Sigmoid colon (tissue), 7 donors: ENCODE measurements around the gene RAD51AP2. TPM values are rescaled to one million over a fixed set of nuclear protein-coding genes. Genes with fewer than 3 reads are reported as not detected.
A peak's percentile ranks its signal among the peaks of the same experiment; 100 is the strongest.

Experiments
- DNase-seq: peaks from one replicate; pipeline ENCODE4 v3.0.0-alpha.2; 2019
- H3K27ac ChIP-seq, 4 donors: fragments of 200-600 bp; sonication (generic); one replicate each; pipeline ENCODE4 v1.5.1; 2016 to 2019; ENCODE audit warnings: mild to moderate bottlenecking in 1 of 4
- H3K27me3 ChIP-seq, 3 donors: fragments of 200-600 bp; sonication (generic); one replicate each; pipeline ENCODE4 v1.5.1; 2019; ENCODE audit warnings: mild to moderate bottlenecking in 1 of 3
- H3K36me3 ChIP-seq, 4 donors: fragments of 200-600 bp; sonication (generic); one replicate each; pipeline ENCODE4 v1.5.1; 2016 to 2019
- H3K4me1 ChIP-seq, 4 donors: fragments of 200-600 bp; sonication (generic); one replicate each; pipeline ENCODE4 v1.5.1; 2017 to 2019
- H3K4me3 ChIP-seq, 4 donors: fragments of 200-600 bp; sonication (generic); one replicate each; pipeline ENCODE4 v1.5.1; 2017 to 2019; ENCODE audit warnings: mild to moderate bottlenecking in 2 of 4, moderate library complexity in 1 of 4
- H3K9me3 ChIP-seq, 4 donors: fragments of 200-600 bp in 3 of 4; sonication (generic) in 3 of 4; one replicate each; pipeline versions ENCODE4 v1.5.1 to v1.6.1; 2013 to 2019
- CTCF ChIP-seq, 4 experiments: fragments of 450-650 bp in 3 of 4; fragments of 200-600 bp in 1 of 4; IDR thresholded peaks; one replicate each; pipeline ENCODE4 v1.5.1; 2016 to 2019; ENCODE audit warnings: antibody characterized with exemption in 4 of 4, mild to moderate bottlenecking in 3 of 4, moderate library complexity in 2 of 4
- EP300 ChIP-seq, 4 donors: sonication (generic); formaldehyde crosslinking; IDR thresholded peaks; one replicate each; pipeline ENCODE4 v1.6.1; 2017; ENCODE audit warnings: antibody characterized with exemption in 4 of 4
- POLR2A ChIP-seq, 2 donors: fragments of 450-650 bp; IDR thresholded peaks; one replicate each; pipeline ENCODE4 v1.6.1; 2016; ENCODE audit warnings: antibody characterized with exemption in 2 of 2, mild to moderate bottlenecking in 2 of 2, moderate library complexity in 2 of 2
- POLR2AphosphoS5 ChIP-seq, 4 donors: sonication (generic); formaldehyde crosslinking; IDR thresholded peaks; one replicate each; pipeline ENCODE4 v1.6.1; 2017; ENCODE audit warnings: antibody characterized with exemption in 4 of 4
- WGBS, 2 donors: extraction: QIAGEN DNeasy Blood & Tissue Kit; methylation state at CpG; one replicate each; pipeline ENCODE4 v1.1.7; 2013; 5-methylcytosine and 5-hydroxymethylcytosine counted together
- intact Hi-C: fragments of 100-400 bp; cut with DNase I; formaldehyde crosslinking; loops from one replicate; pipeline ENCODE4 v1.15.1; 2023
- polyA plus RNA-seq, 3 donors: library from polyadenylated mRNA; stranded (reverse); fragments of 200-250 nt; gene quantifications; one replicate each; pipeline ENCODE4 v1.2.3, GENCODE V29; 2013
- total RNA-seq, 4 donors: library from RNA; depleted of rRNA; stranded (reverse); fragments of >200 nt; gene quantifications; one replicate each; pipeline ENCODE4 v1.1.0, GENCODE V29; 2016
- donor health status: healthy with polysubstance abuse.
- donor health status: Bipolar disorder and iron deficiency.
- donor health status: healthy.

Gene RAD51AP2
- total and polyA plus RNA-seq, 7 donors, result 0.01 to 0.16 TPM; not detected in 5

DNA sequence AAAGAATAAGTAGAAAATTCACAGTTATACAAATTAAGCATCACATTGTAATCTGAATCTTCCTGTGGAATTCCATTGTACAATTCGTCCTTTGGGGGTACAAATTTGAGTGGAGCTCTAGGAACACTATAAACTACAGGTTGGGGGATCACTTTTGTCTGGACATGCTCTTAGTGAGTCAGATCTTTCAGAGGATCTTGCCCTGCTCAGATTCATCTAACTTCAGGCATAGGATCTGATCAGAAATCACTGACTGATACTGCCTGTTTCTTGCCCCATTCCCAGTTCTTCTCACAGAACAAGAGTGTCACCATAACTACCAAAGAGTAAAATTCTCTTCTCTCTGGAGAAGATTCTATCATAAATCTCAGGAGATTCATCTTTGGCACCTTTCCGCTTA, 11.5 kb upstream of the RAD51AP2 start:
- Histone ChIP-seq H3K36me3 (no peaks in the 10 kb centered on the region), H3K27ac (no peak overlapping the region), H3K4me1 (no peaks in the 10 kb centered on the region), H3K4me3 (no peak overlapping the region), H3K27me3 (no peaks in the 10 kb centered on the region), H3K9me3 (no peaks in the 10 kb centered on the region)
- TF ChIP-seq POLR2AphosphoS5 (IDR thresholded peaks at IDR 0.05), result no peak
- no peak for TF ChIP-seq EP300 (IDR thresholded peaks at IDR 0.05)
- no peak for TF ChIP-seq POLR2A (IDR thresholded peaks at IDR 0.05)
- no peak for TF ChIP-seq CTCF (IDR thresholded peaks at IDR 0.05)
- no peak for DNase-seq
- intact Hi-C loops, result no loop called here
- WGBS, 2 donors, result 82 to 85% methylated on average over 2 of the region's 2 CpGs

DNA sequence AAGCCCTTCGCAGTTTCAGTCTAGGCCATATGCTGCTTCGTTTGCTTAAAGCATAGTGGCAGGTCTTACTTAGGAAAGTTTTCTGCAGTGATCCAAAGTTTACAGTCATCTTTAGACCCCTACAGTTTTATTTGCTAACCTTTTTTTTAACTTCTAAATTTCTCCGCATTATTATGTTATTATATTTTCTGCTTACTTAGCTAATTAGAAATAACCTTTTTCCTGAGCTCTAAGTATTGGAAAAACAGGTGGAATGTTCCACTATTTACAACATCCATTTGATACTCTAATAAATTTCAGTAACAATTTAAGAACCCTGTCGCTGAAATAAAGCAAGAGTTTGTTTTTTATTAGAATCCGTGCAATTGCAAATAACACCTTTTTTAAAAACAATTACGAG, 4.1 kb upstream of the RAD51AP2 start:
- H3K36me3 ChIP-seq, result no peaks in the 10 kb centered on the region
- no peaks in the 10 kb centered on the region for H3K9me3 ChIP-seq
- H3K4me1 ChIP-seq, result peaks cover 0 to 18% (median 6%) of the 10 kb centered on the region in 4 donors
- WGBS, 2 donors, result 87 to 91% methylated on average over 6 of the region's 6 CpGs
- H3K27me3 ChIP-seq, result no peaks in the 10 kb centered on the region
- intact Hi-C loops, result no loop called here
- no peak overlapping the region for H3K4me3 ChIP-seq
- H3K27ac ChIP-seq, result no peak overlapping the region
- no peak for TF ChIP-seq CTCF (IDR thresholded peaks at IDR 0.05)
- TF ChIP-seq POLR2AphosphoS5 (IDR thresholded peaks at IDR 0.05), result no peak
- no peak for TF ChIP-seq POLR2A (IDR thresholded peaks at IDR 0.05)
- TF ChIP-seq EP300 (IDR thresholded peaks at IDR 0.05), result no peak
- no peak for DNase-seq

DNA sequence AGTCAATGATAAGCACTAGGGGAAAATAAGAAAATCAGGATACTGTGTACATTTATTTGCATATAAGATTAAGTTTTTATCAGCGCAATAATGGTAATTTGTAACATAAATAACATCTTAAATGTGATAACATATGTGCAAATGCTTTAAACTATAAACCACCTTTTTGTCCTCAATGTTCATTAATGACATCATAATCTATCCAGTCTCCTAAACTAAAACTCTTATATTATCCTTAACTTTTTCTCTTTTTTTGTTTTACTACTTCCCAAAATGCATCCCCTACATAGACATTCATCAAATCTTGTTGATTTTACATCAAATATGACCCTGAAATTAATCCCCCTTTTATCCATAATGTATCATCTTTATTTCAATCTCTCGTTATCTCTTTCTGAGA, 3.4 kb upstream of the RAD51AP2 start:
- peaks cover 0 to 19% (median 6%) of the 10 kb centered on the region in 4 donors for H3K4me1 ChIP-seq
- no peaks in the 10 kb centered on the region for H3K9me3 ChIP-seq
- no peaks in the 10 kb centered on the region for H3K36me3 ChIP-seq
- intact Hi-C loops, result no loop called here
- H3K27me3 ChIP-seq, result no peaks in the 10 kb centered on the region
- TF ChIP-seq EP300 (IDR thresholded peaks at IDR 0.05), result no peak
- no peak for TF ChIP-seq POLR2A (IDR thresholded peaks at IDR 0.05)
- TF ChIP-seq POLR2AphosphoS5 (IDR thresholded peaks at IDR 0.05), result no peak
- no peak for TF ChIP-seq CTCF (IDR thresholded peaks at IDR 0.05)
- 88 to 93% methylated on average over 2 of the region's 2 CpGs for WGBS, 2 donors
- no peak overlapping the region for H3K4me3 ChIP-seq
- H3K27ac ChIP-seq, result no peak overlapping the region
- no peak for DNase-seq

DNA sequence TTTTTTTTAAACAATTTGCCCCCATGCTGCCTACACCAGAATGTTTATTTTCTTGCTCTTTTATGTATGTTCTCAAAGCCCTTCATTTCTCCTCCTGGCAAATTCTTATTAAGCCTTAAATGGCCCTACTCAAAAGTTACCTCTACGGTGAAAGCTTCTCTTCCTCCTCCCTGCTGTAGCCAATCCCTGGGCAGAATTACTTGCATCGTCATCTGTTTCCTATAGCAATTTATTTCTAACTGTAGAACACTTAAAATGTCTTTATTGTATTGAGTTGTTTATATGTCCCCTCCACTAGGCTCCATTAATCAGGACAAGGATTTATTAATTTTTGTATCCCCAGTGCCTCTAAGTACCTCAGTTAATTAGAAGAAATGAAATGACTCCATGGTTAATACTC, 2.5 kb upstream of the RAD51AP2 start:
- Histone ChIP-seq H3K27me3 (no peaks in the 10 kb centered on the region), H3K4me3 (no peak overlapping the region), H3K4me1 (peaks cover 0 to 19% (median 6%) of the 10 kb centered on the region in 4 donors), H3K27ac (no peak overlapping the region), H3K36me3 (no peaks in the 10 kb centered on the region), H3K9me3 (no peaks in the 10 kb centered on the region)
- intact Hi-C loops, result no loop called here
- DNase-seq, result no peak
- WGBS, 2 donors, result 67 to 73% methylated on average over 2 of the region's 2 CpGs
- TF ChIP-seq POLR2A (IDR thresholded peaks at IDR 0.05), result no peak
- no peak for TF ChIP-seq CTCF (IDR thresholded peaks at IDR 0.05)
- no peak for TF ChIP-seq EP300 (IDR thresholded peaks at IDR 0.05)
- TF ChIP-seq POLR2AphosphoS5 (IDR thresholded peaks at IDR 0.05), result no peak

GRCh38 chr2:17519486-17519885, 1.2 kb upstream of the RAD51AP2 start:
- no peaks in the 10 kb centered on the region for H3K9me3 ChIP-seq

More at GRCh38 chr2:17519486-17519885, 1.2 kb upstream of the RAD51AP2 start:
- Histone ChIP-seq H3K27me3 (no peaks in the 10 kb centered on the region), H3K4me1 (peaks cover 0 to 19% (median 6%) of the 10 kb centered on the region in 4 donors), H3K4me3 (no peak overlapping the region), H3K27ac (peak overlapping the region in 3 of 4 donors; percentile 80 to 85 (median 82)), H3K36me3 (no peaks in the 10 kb centered on the region)
- TF ChIP-seq EP300 (IDR thresholded peaks at IDR 0.05), result no peak
- TF ChIP-seq POLR2A (IDR thresholded peaks at IDR 0.05), result no peak
- TF ChIP-seq POLR2AphosphoS5 (IDR thresholded peaks at IDR 0.05), result no peak
- no peak for TF ChIP-seq CTCF (IDR thresholded peaks at IDR 0.05)
- intact Hi-C loops, result loop anchor here (2.0 to 5.0 kb wide), 2 partner anchors 19 to 128 kb away; no protein-coding TSS in a partner anchor
- no peak for DNase-seq
